ENCODE data around the gene FHIT. TPM values are rescaled to one million over a fixed set of nuclear protein-coding genes. Genes with fewer than 3 reads are reported as not detected.
A peak's percentile ranks its signal among the peaks of the same experiment; 100 is the strongest.

Gene FHIT
- total RNA-seq, 1 donor from 2014 or later: 5.5 TPM

DNA sequence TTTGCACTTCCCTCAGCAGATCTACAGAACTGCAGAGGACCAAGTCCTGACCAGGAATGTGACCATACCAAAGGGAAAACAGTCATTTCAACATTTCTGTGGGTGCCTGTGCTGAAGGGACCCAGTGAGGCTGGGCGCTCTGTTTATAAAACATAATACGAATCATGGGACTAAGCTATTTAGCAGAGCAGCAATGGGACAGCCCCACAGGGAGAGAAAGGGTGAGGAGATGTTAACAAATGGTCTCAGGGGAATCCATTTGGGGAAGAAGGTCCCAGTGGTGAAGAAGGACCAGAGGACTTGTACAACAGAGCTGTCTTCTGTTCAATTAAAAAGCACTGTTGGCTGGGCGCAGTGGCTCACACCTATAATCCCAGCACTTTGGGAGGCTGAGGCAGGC, 1025.4 kb downstream of the FHIT start:
- no peak for DNase-seq (ENCODE audit: low read depth)

DNA sequence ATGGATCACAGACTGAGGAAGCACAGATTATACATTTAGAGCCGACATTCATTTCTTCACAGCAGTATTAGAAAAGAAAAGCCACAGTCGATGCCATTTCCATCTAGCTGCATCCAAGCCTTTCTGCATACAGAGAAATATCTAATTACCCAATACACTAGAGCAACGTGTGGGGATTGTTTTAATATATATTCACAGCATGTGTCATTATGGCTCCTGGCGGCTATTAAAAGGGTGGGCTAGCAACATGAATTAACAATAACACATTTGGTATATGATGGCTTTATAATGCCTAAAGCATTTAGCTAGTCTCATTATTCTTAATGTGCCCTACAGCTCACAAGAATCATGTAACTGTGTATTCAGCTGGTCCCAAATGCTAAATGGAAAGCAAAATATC, 1030.5 kb downstream of the FHIT start:
- no peak for DNase-seq (ENCODE audit: low read depth)

DNA sequence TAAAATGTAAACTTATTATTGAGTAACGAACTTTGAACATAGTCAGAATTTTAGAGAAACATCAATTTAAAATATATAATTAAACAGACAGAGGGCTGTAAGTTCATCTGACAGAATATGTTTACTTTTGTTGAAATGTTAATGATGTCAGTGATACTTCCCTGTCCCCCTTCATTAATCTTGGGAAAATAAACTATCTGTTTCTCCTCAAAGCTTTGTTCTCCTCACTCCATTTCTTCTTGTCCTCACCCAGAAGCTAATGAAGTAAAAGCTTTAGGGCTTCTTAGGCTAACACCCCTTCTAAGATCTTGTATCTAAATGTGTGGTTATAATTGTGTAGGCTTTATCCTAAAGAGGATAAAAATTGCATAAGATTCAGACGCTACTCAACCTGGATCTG, 1031.8 kb downstream of the FHIT start:
- DNase-seq (ENCODE audit: low read depth): no peak

DNA sequence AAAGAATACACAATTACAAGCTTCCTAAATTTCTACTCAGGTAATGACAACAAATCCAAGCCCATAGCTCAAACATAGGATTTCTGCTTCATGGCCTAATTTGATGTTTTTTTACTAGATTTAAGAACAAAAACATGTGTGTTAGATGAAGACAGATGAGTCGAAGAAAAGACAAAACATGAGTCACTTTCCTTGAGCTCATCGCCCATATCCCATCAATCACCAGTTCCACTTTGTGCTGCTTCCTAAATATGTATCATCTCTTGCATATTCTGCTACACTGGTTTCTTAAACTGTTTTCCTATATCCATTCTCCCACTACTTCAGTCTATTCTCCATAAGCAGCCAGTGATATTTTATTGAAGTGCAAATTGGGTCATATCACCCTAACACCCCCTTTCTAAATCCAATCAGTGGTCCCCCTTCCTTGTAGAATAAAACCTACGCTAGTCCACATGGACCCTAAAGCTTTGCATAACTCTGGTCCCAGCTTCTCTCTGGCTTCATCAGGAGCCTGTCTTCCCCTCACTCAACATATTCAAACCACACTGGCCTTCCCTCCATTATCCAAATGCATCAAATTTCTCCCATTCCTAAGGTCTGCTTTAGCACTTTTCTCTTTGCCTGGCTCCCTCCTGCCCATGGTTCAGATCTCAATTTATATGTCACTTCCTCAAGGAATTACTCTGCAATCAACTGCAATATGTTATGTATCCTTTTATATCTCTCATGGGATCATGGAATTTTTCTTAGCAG, 1033.9 kb downstream of the FHIT start:
- DNase-seq (ENCODE audit: low read depth): no peak

DNA sequence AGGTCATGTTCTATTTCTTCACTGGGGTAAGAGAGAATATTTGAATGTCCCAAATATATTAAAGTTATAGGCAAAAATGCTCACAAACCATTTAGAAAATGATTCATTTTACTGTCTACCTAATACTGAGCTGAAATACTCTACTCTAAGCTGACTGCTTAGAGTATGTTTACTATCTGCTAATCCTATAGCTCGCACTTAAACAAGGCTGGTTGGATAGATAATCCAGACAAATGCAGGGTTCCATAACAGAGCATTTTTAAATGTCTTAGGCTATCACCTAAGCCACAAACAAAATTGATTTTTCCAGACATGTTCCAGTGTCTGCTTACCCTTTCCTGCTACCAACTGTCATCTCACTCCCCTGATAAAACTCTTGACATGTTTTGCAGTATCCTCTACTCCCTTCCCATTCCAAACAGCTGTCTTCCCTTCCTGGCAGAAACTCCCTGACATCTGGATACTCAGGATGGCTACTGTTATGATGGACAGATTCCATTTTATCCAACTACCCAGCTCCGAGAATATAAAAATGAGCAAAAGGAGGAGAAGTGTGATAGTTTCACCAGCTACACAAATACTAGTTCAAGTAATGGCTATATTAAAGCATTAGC, 1034.7 kb downstream of the FHIT start:
- no peak for DNase-seq (ENCODE audit: low read depth)

GRCh38 chr3:60215946-60216345, 1035.3 kb downstream of the FHIT start:
- DNase-seq (ENCODE audit: low read depth): no peak

GRCh38 chr3:60207905-60208304, 1043.3 kb downstream of the FHIT start:
- peak; percentile 4 for DNase-seq (ENCODE audit: low read depth)

GRCh38 chr3:60206206-60206605, 1045.0 kb downstream of the FHIT start:
- DNase-seq (ENCODE audit: low read depth): no peak

GRCh38 chr3:60202052-60202726, 1049.1 kb downstream of the FHIT start:
- DNase-seq (ENCODE audit: low read depth): no peak

GRCh38 chr3:60199306-60199705, 1051.9 kb downstream of the FHIT start:
- DNase-seq (ENCODE audit: low read depth): no peak

DNA sequence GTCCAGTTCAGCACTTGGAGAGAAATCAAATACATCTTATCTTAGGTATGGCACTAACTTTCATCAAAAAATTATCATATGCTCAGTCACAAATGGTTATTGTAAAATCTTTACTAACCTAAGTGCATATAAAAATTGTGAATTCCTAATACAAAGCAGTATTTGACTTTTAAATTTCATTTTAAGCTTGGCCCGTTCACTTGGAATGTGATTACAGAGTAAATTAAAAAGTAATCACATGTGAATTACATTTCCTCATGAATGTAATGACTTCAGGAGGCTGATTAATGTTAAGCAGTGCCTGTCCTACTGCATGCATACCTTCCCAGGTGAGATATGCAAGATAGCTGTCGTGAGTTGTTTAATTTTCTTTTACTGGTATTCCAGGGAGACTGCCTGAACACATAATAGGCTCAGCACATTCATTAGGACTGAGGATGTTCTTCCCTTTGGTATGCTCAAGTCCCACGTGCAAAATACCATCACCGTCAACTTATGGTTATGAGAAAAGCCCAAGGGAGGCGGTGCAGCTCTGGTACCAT, 1053.0 kb downstream of the FHIT start:
- no peak for DNase-seq (ENCODE audit: low read depth)

- DNase-seq (ENCODE audit: low read depth): no peak
Observed at GRCh38 chr3:60192297-60193114, 1058.7 kb downstream of the FHIT start.

DNA sequence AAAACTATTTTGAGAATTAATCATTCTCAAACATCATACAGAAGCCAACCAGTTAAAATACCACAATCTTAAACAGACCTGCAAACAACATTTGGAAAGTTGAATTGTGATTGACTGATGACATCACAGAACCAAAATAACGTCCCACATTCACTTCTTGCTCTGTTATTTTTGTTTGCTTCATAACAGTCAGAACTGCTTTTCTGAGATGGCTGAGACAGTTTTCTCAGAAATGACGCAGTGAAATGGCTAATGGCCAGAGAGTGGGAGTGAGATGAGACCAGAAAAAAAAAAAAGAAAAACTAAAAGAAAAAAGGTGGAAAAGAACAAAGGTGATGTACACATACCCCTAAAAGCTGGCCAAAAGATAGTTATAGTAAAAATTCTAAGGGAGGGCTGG, 1061.2 kb downstream of the FHIT start:
- no peak for DNase-seq (ENCODE audit: low read depth)

DNA sequence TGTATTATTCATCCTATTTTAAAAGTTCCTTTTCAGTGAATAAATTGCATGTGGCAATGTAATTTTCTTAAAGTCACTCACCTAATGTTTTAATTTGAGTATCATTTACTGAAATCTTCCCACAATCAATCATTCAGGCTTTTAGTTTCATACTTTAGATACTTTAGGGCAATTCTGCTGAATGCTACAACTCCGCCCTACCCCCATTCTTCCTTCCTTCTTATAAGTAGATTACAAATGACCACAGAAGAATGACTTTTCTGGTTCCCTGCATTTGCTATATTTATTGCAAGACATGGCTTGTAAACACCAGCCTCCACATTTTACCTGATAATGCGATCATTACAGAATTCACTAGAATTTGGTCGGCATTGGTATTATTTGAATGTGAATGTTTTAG, 1061.9 kb downstream of the FHIT start:
- DNase-seq (ENCODE audit: low read depth): no peak

DNA sequence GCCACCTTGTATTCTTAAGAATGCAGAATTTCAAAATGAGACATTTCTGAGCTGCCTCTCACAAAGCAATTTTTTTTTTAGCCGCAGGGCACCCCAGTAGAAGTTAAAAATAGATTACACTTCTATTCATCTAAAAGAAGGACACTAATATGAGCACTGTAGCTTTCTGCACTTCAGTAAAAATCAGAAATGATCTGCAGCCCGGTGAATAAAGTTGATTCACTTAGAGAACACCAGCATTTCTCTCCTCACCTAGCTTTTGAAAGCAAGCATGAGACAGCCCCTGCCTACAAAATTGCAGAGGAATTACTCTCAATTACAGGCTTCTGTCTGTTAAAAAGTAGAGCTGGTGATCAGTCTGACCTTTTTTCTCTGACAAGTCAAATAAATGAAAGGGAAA, 1062.4 kb downstream of the FHIT start:
- no peak for DNase-seq (ENCODE audit: low read depth)

DNA sequence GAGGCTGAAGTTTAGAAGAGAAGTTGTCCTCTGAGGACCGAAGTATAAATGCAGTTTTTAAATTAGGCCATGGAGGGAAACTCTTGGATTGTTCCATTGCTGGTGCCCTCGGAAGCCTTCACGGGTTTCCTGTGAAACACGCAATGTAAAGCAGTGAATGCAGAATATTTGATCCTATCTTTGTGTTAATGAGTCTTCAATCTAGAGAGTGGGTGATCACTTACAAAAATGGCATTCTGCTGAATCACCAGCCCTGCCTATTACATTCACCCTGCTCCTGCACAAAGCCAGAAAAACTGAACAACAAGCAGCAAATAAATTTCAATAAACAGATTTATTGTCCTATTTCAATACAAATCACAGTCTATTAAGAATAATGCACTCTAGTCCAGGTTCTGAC, 1063.9 kb downstream of the FHIT start:
- no peak for DNase-seq (ENCODE audit: low read depth)

GRCh38 chr3:60186359-60186758, 1064.9 kb downstream of the FHIT start:
- DNase-seq (ENCODE audit: low read depth): no peak

GRCh38 chr3:60185161-60185560, 1066.1 kb downstream of the FHIT start:
- DNase-seq (ENCODE audit: low read depth): no peak

- DNase-seq (ENCODE audit: low read depth): no peak
Observed at GRCh38 chr3:60182697-60183096, 1068.6 kb downstream of the FHIT start.

DNA sequence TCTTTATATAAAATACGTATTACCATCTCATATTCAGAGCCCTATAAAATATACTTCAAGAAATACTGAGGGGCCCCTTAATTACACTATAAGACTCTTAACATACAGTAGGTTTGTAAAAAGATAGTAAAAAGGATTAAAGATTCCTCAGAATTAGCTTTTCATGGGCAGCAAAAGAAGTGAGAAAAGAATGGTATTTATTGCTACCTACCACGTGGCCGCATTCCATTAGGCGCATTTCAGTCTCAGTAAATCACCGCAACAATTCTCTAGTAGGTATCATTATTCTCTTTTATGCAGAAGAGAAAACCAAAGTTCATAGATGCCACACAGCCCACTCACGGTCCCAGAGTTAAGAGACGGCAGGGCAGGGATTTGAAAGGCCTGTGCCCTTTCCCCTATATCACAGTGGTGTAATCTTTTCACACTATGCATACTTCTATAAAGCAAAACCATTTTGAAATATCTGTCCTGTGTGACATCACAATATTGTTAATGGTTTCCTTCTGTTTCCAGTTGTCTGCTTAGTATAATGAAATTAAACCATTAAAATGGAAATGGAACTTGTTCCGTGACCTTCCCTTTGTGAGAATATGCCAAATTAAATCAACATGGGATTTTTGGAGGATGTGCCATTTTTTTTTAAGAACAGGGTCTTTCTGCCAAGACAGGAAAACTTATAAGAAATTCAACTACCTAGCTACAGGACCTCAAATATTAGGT, 1072.2 kb downstream of the FHIT start:
- no peak for DNase-seq (ENCODE audit: low read depth)

GRCh38 chr3:60177726-60178125, 1073.5 kb downstream of the FHIT start:
- no peak for DNase-seq (ENCODE audit: low read depth)

All from renal cortical epithelial cell (primary cell).